MM.1S (cell line): ENCODE measurements around the gene SLC13A3.

ENCODE experiments used
- CTCF ChIP-seq: fragments of 300-600 bp; sonication (generic); IDR thresholded peaks from 2 replicates; pipeline ENCODE4 v1.5.1; 2016; ENCODE audit warnings: antibody characterized with exemption, low read length, mixed read lengths
- EZH2 ChIP-seq: fragments of 300-600 bp; sonication (generic); optimal IDR thresholded peaks from 2 replicates; pipeline ENCODE3; 2017; ENCODE audit warnings: low read depth, mild to moderate bottlenecking, antibody characterized with exemption, low read length, mixed read lengths
- EZH2phosphoT487 ChIP-seq: fragments of 300-600 bp; sonication (generic); IDR thresholded peaks from 2 replicates; pipeline ENCODE4 v1.6.1; 2018; ENCODE audit warnings: antibody characterized with exemption, low read length

- TF ChIP-seq CTCF (no peak), EZH2 (no peak), EZH2phosphoT487 (no peak)
Observed at GRCh38 chr20:46599227-46599987, 51.9 kb downstream of the SLC13A3 start.
